Measurements from ENCODE around the gene ATXN2. TPM values are rescaled to one million over a fixed set of nuclear protein-coding genes. Genes with fewer than 3 reads are reported as not detected.
A peak's percentile ranks its signal among the peaks of the same experiment; 100 is the strongest.
"Not testable (repeated sequence)": the region's sequence is repeated elsewhere in the genome, so short reads cannot be mapped to it uniquely, and the experiment has no call there.

Gene ATXN2
- total RNA-seq, 1 donor from 2014 or later: 22.2 TPM

- no peak for ATAC-seq
Observed at GRCh38 chr12:111600205-111600642, 1.1 kb upstream of the ATXN2 start.

DNA sequence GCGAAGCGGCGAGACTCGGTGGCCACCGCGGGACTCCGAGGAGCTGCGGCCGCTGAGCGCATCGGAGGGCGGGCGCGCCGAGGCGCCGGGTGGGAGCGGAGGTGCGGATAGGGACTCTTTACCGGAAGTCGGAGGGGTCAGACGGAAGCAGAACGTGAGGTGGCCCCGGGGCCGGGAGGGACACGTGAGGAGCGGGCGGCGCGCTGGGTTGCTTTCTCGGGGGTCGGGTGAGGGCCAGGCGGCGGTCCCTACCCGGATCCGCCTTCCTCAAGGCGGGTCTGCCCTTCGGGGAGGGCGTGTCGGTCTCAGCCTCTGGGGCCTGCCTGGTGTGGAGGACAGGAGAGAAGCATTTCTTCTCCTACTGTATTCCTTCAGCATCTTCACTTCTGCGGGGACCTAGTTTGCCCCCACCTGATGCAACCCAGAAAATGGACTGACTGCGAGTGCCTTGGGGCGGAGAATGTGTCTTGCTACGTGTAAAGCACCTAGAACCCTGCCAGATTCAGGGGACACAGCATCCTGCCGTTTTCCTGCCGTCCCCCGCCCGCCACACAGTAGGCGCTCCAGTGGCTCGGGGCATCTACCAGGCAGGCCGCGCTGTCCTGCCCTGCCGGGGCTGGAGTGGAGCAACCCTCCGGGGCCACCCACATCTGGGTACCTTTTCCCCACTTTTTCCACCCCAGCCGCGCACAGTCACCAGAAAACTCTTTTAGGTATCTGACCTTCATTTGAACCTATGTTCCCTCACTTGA lies 514 bp upstream of the ATXN2 start:
- peak; percentile 82 for ATAC-seq

DNA sequence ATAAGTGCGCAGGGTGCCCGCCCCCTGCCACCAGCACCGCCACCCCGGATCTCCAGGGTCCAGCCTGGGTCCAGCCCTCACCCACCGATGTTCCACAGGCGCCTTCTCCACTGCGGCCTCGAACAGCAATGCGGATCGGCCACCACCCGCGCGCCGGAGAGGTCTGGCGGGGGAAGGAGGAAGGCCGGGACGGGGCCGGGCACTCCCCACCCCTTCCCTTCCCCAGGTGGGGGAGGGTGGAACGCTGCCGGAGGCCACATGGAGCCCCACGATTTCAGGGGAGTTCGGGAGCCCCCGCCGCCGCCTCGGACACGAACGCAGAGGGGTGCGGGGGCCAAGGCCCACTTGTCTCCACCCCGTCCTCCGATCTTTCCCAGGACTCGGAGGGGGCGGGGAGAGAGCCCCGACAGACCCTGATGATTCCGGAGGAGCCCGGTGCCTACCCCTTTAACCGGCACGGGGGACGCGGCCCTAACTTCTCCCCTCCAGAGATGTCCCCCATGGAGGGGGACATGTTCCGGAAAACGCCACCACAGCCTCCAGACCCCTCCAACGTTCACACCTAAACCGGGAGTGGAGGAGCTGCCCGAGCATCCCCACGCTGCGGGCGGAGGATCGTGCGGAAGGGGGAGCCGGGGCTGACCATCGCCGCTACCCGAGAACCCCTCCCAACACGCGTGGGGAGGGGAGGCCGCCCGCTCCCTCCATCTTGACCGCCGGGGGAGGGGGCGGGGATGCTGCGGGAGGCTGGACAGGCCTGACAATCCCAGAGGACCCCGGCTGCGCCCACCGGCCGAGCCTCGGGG lies 1.1 kb downstream of the ATXN2 start:
- peak; percentile 49 for ATAC-seq

DNA sequence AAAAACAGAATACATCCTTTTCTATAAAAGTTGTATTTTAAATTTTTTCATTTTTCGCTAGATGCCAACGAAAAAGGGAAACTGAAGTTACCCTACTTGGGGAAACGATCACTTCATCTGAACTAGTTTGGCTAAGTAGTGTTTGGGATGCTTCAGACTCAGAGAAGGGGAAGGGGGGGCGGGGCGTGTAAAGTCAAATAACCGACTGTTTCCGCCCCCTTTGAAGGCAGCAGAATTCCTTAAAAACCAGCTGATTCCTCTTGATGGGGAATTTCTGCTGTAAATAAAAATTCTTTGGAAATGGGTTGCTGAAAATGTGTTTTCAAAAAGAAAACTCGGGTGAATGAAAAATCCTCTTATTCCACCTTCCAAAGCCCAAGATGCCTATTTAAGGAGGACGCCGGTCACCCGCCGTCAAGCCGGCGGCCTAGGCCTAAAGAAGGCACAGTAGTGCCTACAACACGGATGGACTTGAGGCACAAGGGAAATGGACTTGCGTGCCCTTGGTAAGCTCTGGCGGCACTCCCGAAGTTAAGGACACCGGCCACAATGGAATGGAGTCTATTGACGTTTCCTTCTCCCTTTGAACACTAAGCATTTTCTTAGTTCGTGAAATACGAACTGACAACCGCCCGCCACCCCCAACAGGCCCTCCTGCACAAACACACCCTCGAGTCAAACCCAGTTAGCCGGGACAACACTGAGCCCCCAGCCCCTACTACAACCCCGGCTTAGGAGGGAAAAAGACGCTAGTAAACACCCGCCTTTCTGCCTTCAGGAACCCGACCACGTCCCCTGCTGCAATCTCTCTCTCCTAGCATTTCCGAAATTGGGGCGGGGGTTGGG lies 1.9 kb downstream of the ATXN2 start:
- peak; percentile 37 for ATAC-seq

DNA sequence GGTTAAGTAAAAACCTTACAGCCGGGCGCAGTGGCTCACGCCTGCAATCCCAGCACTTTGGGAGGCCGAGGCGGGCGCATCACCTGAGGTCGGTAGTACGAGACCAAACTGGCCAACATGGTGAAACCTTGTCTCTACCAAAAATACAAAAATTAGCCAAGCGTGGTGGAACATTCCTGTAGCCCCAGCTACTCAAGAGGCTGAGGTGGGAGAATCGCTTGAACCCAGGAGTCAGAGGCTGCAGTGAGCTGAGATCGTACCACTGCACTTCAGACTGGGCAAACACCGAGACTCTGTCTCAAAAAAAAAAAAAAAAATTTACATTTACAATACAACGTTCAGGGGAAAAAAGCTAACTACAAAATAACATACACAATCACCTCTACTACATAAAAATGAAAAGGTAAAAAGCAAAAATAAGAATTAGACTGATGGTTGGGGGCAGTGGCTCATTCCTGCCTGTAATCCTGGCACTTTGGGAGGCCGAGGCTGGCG lies 3.7 kb downstream of the ATXN2 start:
- not testable (repeated sequence) for ATAC-seq

- not testable (repeated sequence) for ATAC-seq
Observed at GRCh38 chr12:111591399-111592010, 7.6 kb downstream of the ATXN2 start.

DNA sequence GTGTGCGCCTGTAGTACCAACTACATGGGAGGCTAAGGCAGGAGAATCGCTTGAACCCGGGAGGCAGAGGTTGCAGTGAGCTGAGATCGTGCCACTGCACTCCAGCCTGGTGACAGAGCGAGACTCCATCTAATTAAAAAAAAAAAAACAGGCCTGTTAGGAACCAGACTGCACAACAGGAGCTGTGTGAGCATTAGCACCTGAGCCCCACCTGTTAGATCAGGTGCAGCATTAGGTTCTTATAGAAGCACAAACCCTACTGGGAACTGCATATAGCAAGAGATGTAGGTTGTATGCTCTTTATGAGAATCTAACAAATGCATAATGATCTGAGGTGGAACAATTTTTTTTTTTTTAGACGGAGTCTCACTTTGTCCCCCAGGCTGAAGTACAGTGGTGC lies 8.6 kb downstream of the ATXN2 start:
- no peak for ATAC-seq

GRCh38 chr12:111589601-111590000 lies 9.5 kb downstream of the ATXN2 start:
- ATAC-seq: no peak

GRCh38 chr12:111588010-111588409 lies 11.1 kb downstream of the ATXN2 start:
- ATAC-seq: no peak

GRCh38 chr12:111586986-111587385 lies 12.1 kb downstream of the ATXN2 start:
- no peak for ATAC-seq

- ATAC-seq: no peak
Observed at GRCh38 chr12:111585690-111586089, 13.4 kb downstream of the ATXN2 start.

GRCh38 chr12:111584959-111585358 lies 14.2 kb downstream of the ATXN2 start:
- ATAC-seq: peak; percentile 80

DNA sequence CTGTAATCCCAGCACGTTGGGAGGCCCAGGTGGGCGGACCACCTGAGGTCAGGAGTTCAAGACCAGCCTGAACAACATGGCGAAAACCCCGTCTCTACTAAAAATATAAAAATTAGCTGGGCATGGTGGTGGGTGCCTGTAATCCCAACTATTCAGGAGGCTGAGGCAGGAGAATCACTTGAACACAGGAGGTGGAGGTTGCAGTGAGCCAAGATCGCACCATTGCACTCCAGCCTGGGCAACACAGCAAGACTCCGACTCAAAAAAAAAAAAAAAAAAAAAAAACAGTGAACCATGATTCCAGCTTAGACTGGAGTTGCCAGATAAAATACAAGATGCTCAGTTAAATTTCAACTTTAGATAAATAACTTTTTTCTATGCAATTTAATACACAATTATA lies 15.6 kb downstream of the ATXN2 start:
- ATAC-seq: not testable (repeated sequence)

DNA sequence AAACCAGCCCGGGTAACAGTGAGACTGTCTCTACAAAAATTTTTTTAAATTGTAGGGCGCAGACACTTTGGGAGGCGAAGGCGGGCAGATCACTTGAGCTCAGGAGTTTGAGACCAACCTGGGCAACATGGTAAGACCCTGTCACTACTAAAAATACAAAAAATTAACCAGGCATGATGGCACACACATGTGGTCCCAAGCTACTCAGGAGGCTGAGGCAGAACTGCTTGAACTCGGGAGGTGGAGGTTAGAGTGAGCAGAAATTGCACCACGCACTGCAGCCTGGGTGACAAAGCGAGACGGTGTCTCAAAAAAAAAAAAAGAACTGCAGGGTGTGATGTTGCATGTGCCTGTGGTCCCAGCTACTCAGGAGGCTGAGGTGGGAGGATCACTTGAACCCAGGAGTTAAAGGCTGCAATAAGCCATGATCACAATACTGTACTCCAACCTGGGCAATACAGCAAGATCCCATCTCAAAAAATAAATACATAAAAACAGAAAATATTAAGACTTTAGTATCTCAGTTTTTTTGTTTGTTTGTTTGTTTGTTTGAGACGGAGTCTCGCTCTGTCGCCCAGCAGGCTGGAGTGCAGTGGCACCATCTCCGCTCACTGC lies 16.9 kb downstream of the ATXN2 start:
- no peak for ATAC-seq

GRCh38 chr12:111581434-111582132 lies 17.5 kb downstream of the ATXN2 start:
- no peak for ATAC-seq

DNA sequence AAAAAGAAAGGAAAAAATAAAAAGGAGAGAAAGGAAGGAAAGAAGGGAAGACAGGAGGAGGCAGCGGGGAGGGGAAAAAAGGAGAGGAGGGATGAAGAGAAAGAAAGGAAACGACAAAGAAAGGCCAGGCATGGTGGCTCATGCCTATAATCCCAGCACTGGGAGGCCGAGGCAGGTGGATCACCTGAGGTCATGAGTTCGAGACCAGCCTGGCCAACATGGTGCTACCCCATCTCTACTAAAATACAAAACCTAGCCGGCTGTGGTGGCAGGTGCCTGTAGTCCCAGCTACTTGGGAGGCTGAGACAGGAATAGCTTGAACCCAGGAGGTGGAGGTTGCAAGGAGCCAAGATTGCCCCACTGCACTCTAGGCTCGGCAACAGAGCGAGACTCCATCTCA lies 18.4 kb downstream of the ATXN2 start:
- no peak for ATAC-seq

GRCh38 chr12:111580119-111580425 lies 19.0 kb downstream of the ATXN2 start:
- ATAC-seq: no peak

- ATAC-seq: no peak
Observed at GRCh38 chr12:111578971-111579340, 20.2 kb downstream of the ATXN2 start.

DNA sequence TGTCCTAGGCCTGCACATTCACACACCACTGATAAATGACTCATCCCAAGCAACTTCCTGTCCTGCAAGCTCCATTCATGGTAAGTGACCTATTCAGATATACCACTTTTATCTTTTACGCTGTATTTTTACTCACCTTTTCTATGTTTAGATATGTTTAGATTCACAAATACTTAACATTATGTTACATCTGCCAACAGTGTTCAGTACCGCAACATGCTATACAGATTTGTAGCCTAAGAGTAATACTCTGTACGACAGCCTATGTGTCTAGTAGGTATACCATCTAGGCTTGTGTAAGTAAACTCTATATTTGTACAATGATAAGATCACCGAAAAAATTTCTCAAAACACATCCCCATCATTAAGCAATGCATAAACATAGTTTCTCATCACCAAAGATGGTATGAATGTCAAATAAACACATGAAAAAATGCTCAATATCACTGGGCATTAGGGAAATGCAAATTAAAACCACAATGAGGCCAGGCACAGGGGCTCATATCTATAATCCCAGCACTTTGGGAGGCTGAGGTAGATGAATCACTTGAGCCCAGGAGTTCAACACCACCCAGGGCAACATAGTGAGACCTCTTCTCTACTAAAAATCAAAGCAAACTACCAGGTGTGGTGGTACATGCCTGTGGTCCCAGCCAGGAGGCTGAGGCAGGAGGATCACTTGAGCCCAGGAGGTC lies 20.7 kb downstream of the ATXN2 start:
- peak; percentile 62 for ATAC-seq

DNA sequence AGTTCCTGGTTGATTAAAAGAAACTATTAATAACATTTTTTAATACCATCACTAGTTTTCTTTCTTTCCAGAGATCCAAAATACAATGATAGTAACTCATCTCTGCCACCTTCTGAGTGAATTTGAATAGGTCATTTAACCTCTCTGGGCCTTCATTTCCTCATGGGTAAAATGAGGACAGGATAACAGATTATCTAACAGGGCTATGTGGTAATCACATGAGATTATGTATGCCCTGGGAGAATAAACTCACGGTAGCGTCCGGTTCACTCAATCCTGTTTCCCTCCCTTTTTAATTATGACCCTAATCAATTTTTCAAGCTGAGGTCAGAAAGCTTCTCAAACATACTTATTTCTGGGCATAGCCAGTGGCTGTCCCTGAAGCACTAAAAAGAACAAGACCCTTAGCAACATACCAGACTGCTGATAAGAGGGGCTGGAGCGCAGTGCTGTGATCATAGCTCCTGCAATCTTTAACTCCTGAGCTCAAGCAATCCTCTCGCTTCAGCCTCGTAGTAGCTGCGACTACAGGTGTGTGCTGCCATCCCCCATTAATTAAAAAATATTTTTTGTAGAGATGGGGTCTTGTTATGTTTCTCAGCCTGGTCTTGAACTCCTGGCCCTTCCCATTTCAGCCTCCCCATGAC lies 24.2 kb downstream of the ATXN2 start:
- ATAC-seq: no peak
